Fibroblast of lung (primary cell): ENCODE results near the gene IDH1. TPM values are rescaled to one million over a fixed set of nuclear protein-coding genes. Genes with fewer than 3 reads are reported as not detected.

Experiments
- DNase-seq, 2 donors: peaks; one replicate each; pipeline versions ENCODE4 v3.0.0 to v3.0.0-alpha.2; 2010; ENCODE audit warnings: low read depth in 2 of 2
- H2AFZ ChIP-seq: 2 replicates; pipeline ENCODE4 v1.5.1; 2012; ENCODE audit warnings: low read length, control low read depth, inconsistent platforms
- H3K27ac ChIP-seq: 2 replicates; pipeline ENCODE4 v1.5.1; 2011; ENCODE audit warnings: low read length, control low read depth; ENCODE audit not compliant: insufficient read depth
- H3K27me3 ChIP-seq: 2 replicates; pipeline ENCODE4 v1.5.1; 2011; ENCODE audit warnings: mild to moderate bottlenecking, low read length; ENCODE audit not compliant: control insufficient read depth, insufficient read depth
- H3K36me3 ChIP-seq: 2 replicates; pipeline ENCODE4 v1.5.1; 2011; ENCODE audit warnings: low read length; ENCODE audit not compliant: control insufficient read depth, insufficient read depth
- H3K4me1 ChIP-seq: 2 replicates; pipeline ENCODE4 v1.5.1; 2011; ENCODE audit warnings: low read length; ENCODE audit not compliant: control insufficient read depth, insufficient read depth; ENCODE audit errors: extremely low read depth
- H3K4me2 ChIP-seq: 2 replicates; pipeline ENCODE4 v1.5.1; 2011; ENCODE audit warnings: low read length, control low read depth; ENCODE audit not compliant: insufficient read depth; ENCODE audit errors: extremely low read depth
- H3K4me3 ChIP-seq, 4 experiments: fragments of 200-600 bp in 1 of 4; sonication (generic) in 1 of 4; replicated peaks in 1 of 4; 2 replicates each; pipeline ENCODE4 v1.5.1; 2011 to 2016; ENCODE audit warnings: low read length in 4 of 4, low read depth in 3 of 4, mild to moderate bottlenecking in 3 of 4, control low read depth in 2 of 4, inconsistent platforms in 1 of 4, mixed read lengths in 1 of 4; ENCODE audit not compliant: insufficient read depth in 1 of 4; ENCODE audit errors: control extremely low read depth in 1 of 4
- H3K79me2 ChIP-seq: 2 replicates; pipeline ENCODE4 v1.5.1; 2012; ENCODE audit warnings: mild to moderate bottlenecking, low read length, inconsistent platforms; ENCODE audit not compliant: control insufficient read depth, insufficient read depth
- H3K9ac ChIP-seq: 2 replicates; pipeline ENCODE4 v1.5.1; 2011; ENCODE audit warnings: mild to moderate bottlenecking, low read length, control low read depth; ENCODE audit not compliant: insufficient read depth
- H3K9me3 ChIP-seq: 2 replicates; pipeline ENCODE4 v1.5.1; 2012; ENCODE audit warnings: low read depth, low read length; ENCODE audit not compliant: control insufficient read depth, insufficient read depth
- H4K20me1 ChIP-seq: 2 replicates; pipeline ENCODE4 v1.5.1; 2011; ENCODE audit warnings: low read length; ENCODE audit not compliant: control insufficient read depth, insufficient read depth; ENCODE audit errors: extremely low read depth
- CTCF ChIP-seq, 2 donors: IDR thresholded peaks in 1 of 2; conservative IDR thresholded peaks in 1 of 2; 1 replicate in 1 of 2; 2 replicates in 1 of 2; pipeline ENCODE4 v1.5.1; 2011 to 2012; ENCODE audit warnings: low read length in 2 of 2, control low read depth in 1 of 2, inconsistent platforms in 1 of 2, low read depth in 1 of 2, mild to moderate bottlenecking in 1 of 2
- EZH2 ChIP-seq: IDR thresholded peaks from 2 replicates; pipeline ENCODE4 v1.5.1; 2012; ENCODE audit warnings: low read length, control low read depth, mild to moderate bottlenecking; ENCODE audit errors: missing control alignments
- polyA plus RNA-seq, 2 donors: library from polyadenylated mRNA; depleted of rRNA in 1 of 2; stranded (reverse) in 1 of 2; unstranded in 1 of 2; fragments of >200 nt; gene quantifications; 2 replicates each; pipeline ENCODE4 v1.2.1, GENCODE V29; 2011 to 2012; ENCODE audit warnings: missing spikeins in 1 of 2
- total RNA-seq: library from RNA; depleted of rRNA; stranded (reverse); fragments of >200 nt; gene quantifications from 2 replicates; pipeline ENCODE4 v1.2.1, GENCODE V29; 2014

Gene IDH1
- total and polyA plus RNA-seq, 2 donors (not counting 1 experiment from before 2014, with no cell fraction given) = 199 to 378 TPM

- H3K4me3 ChIP-seq = peak overlapping the region; percentile 65 to 98 (median 84)
- no peaks in the 10 kb centered on the region for H3K36me3 ChIP-seq
- no peaks in the 10 kb centered on the region for H3K27me3 ChIP-seq
- peak overlapping the region; percentile 87 for H3K4me2 ChIP-seq
- no peaks in the 10 kb centered on the region for H3K4me1 ChIP-seq
- peak overlapping the region; percentile 52 for H3K9ac ChIP-seq
- DNase-seq = no peak
- no peaks in the 10 kb centered on the region for H4K20me1 ChIP-seq
- TF ChIP-seq EZH2 (no peak), CTCF (conservative IDR thresholded peaks at IDR 0.05 in 1 of 2, IDR thresholded peaks at IDR 0.05 in 1 of 2; ENCODE audit: low read depth in 1 of 2, low read length in 2 of 2) (no peak)
- peak overlapping the region; percentile 73 for H3K27ac ChIP-seq
- peak overlapping the region; percentile 73 for H2AFZ ChIP-seq
- no peaks in the 10 kb centered on the region for H3K9me3 ChIP-seq
- peaks cover 3% of the 10 kb centered on the region for H3K79me2 ChIP-seq
Observed at GRCh38 chr2:208255557-208256106, 761 bp upstream of the IDH1 start.

- peak overlapping the region; percentile 67 for H3K27ac ChIP-seq
- peak; percentile 67 to 89 for DNase-seq
Observed at GRCh38 chr2:208254118-208254870, 577 bp downstream of the IDH1 start.

More at GRCh38 chr2:208254118-208254870, 577 bp downstream of the IDH1 start:
- Histone ChIP-seq H3K4me2 (peak overlapping the region; percentile 97), H3K4me3 (peak overlapping the region; percentile 65 to 98 (median 94)), H3K9ac (peak overlapping the region; percentile 54), H4K20me1 (no peaks in the 10 kb centered on the region), H3K79me2 (peaks cover 3% of the 10 kb centered on the region), H3K9me3 (no peaks in the 10 kb centered on the region), H3K4me1 (no peaks in the 10 kb centered on the region), H2AFZ (peak overlapping the region; percentile 85), H3K27me3 (no peaks in the 10 kb centered on the region), H3K36me3 (peaks cover under 1% of the 10 kb centered on the region)
- TF ChIP-seq EZH2 = no peak
- peak; percentile 72 to 79 for TF ChIP-seq CTCF (conservative IDR thresholded peaks at IDR 0.05 in 1 of 2, IDR thresholded peaks at IDR 0.05 in 1 of 2; ENCODE audit: low read depth in 1 of 2, low read length in 2 of 2)
